ES-I3 (cell line): ENCODE measurements around the gene TNRC18.
"Not testable (repeated sequence)": the region's sequence is repeated elsewhere in the genome, so short reads cannot be mapped to it uniquely, and the experiment has no call there.

ENCODE experiments used
- H3K36me3 ChIP-seq: 2 replicates; pipeline ENCODE4 v1.6.1; 2013; ENCODE audit warnings: mild to moderate bottlenecking, low read length, control low read depth, moderate library complexity; ENCODE audit not compliant: insufficient read depth
- H3K4me1 ChIP-seq: 2 replicates; pipeline ENCODE4 v1.6.1; 2013; ENCODE audit warnings: mild to moderate bottlenecking, control low read depth, low read length; ENCODE audit not compliant: insufficient read depth
- H3K9ac ChIP-seq: 2 replicates; pipeline ENCODE4 v1.6.1; 2013; ENCODE audit warnings: low read depth, mild to moderate bottlenecking, low read length, moderate library complexity
- H3K9me3 ChIP-seq: 2 replicates; pipeline ENCODE4 v1.6.1; 2013; ENCODE audit warnings: mild to moderate bottlenecking, low read length, moderate library complexity; ENCODE audit not compliant: control insufficient read depth, insufficient read depth

Gene TNRC18

GRCh38 chr7:5423306-5423975, at the start of gene TNRC18:
TNRC18 (minus strand) TSS chr7:5423834; CDS start chr7:5421246, 2,588 bp downstream.
- Histone ChIP-seq H3K9me3 (no peaks in the 10 kb centered on the region), H3K36me3 (no peaks in the 10 kb centered on the region), H3K9ac (peak within 1 kb of the TSS; percentile 93), H3K4me1 (no peaks in the 10 kb centered on the region)

GRCh38 chr7:5472432-5473315, 49.0 kb upstream of the TNRC18 start:
- Histone ChIP-seq H3K36me3 (no peaks in the 10 kb centered on the region), H3K9me3 (no peaks in the 10 kb centered on the region), H3K9ac (no peak overlapping the region)

GRCh38 chr7:5471623-5472022, 48.0 kb upstream of the TNRC18 start:
- not testable (repeated sequence) for H3K4me1 ChIP-seq, H3K9me3 ChIP-seq, H3K36me3 ChIP-seq, H3K9ac ChIP-seq

More at GRCh38 chr7:5472432-5473315, 49.0 kb upstream of the TNRC18 start:
- no peaks in the 10 kb centered on the region; the same call in 1 of the 2 replicates for H3K4me1 ChIP-seq

GRCh38 chr7:5470816-5471215, 47.2 kb upstream of the TNRC18 start:
- Histone ChIP-seq H3K9ac (no peak overlapping the region), H3K36me3 (no peaks in the 10 kb centered on the region), H3K9me3 (no peaks in the 10 kb centered on the region), H3K4me1 (no peaks in the 10 kb centered on the region)

GRCh38 chr7:5470167-5470532, 46.5 kb upstream of the TNRC18 start:
- H3K9me3 ChIP-seq: no peaks in the 10 kb centered on the region
- H3K4me1 ChIP-seq: no peaks in the 10 kb centered on the region
- H3K36me3 ChIP-seq: no peaks in the 10 kb centered on the region
- no peak overlapping the region for H3K9ac ChIP-seq

- Histone ChIP-seq H3K4me1 (no peaks in the 10 kb centered on the region), H3K9me3 (no peaks in the 10 kb centered on the region), H3K9ac (no peak overlapping the region), H3K36me3 (no peaks in the 10 kb centered on the region)
Measured at GRCh38 chr7:5469375-5470166, 45.9 kb upstream of the TNRC18 start.

GRCh38 chr7:5467645-5468044, 44.0 kb upstream of the TNRC18 start:
- Histone ChIP-seq H3K9me3 (no peaks in the 10 kb centered on the region), H3K9ac (no peak overlapping the region), H3K36me3 (no peaks in the 10 kb centered on the region), H3K4me1 (no peaks in the 10 kb centered on the region)

GRCh38 chr7:5466551-5466950, 42.9 kb upstream of the TNRC18 start:
- no peaks in the 10 kb centered on the region for H3K4me1 ChIP-seq
- H3K9me3 ChIP-seq: no peaks in the 10 kb centered on the region
- no peak overlapping the region for H3K9ac ChIP-seq
- no peaks in the 10 kb centered on the region for H3K36me3 ChIP-seq

- Histone ChIP-seq H3K9ac (no peak overlapping the region), H3K36me3 (no peaks in the 10 kb centered on the region), H3K4me1 (no peaks in the 10 kb centered on the region), H3K9me3 (no peaks in the 10 kb centered on the region)
Measured at GRCh38 chr7:5463031-5463430, 39.4 kb upstream of the TNRC18 start.

- H3K9me3 ChIP-seq: no peaks in the 10 kb centered on the region
- H3K9ac ChIP-seq: no peak overlapping the region
- H3K36me3 ChIP-seq: no peaks in the 10 kb centered on the region
- H3K4me1 ChIP-seq: no peaks in the 10 kb centered on the region
Measured at GRCh38 chr7:5462216-5462615, 38.6 kb upstream of the TNRC18 start.

GRCh38 chr7:5458921-5459480, 35.4 kb upstream of the TNRC18 start:
- H3K9me3 ChIP-seq: no peaks in the 10 kb centered on the region
- no peak overlapping the region for H3K9ac ChIP-seq
- H3K36me3 ChIP-seq: no peaks in the 10 kb centered on the region
- no peaks in the 10 kb centered on the region for H3K4me1 ChIP-seq

- H3K4me1 ChIP-seq: peaks cover 5% of the 10 kb centered on the region; the same call in 1 of the 2 replicates
- H3K9me3 ChIP-seq: no peaks in the 10 kb centered on the region
- H3K36me3 ChIP-seq: no peaks in the 10 kb centered on the region
- H3K9ac ChIP-seq: no peak overlapping the region
Measured at GRCh38 chr7:5457245-5457735, 33.7 kb upstream of the TNRC18 start.

GRCh38 chr7:5456409-5456808, 32.8 kb upstream of the TNRC18 start:
- H3K4me1 ChIP-seq: peaks cover 5% of the 10 kb centered on the region; the same call in 1 of the 2 replicates
- no peaks in the 10 kb centered on the region for H3K36me3 ChIP-seq
- no peaks in the 10 kb centered on the region for H3K9me3 ChIP-seq
- H3K9ac ChIP-seq: no peak overlapping the region
